ENCODE results near the gene APP.

- TF ChIP-seq CTCF (conservative IDR thresholded peaks at IDR 0.05; ENCODE audit: low read length): no peak
- no peak for TF ChIP-seq EZH2phosphoT487 (IDR thresholded peaks at IDR 0.05; ENCODE audit: borderline replicate concordance, low read depth, low read length)
These were observed 303.5 kb downstream of the APP start for GRCh38 chr21:25867061-25867460.
